ENCODE measurements around the gene RNASET2.
A peak's percentile ranks its signal among the peaks of the same experiment; 100 is the strongest.

RNASET2 gene, protein sequence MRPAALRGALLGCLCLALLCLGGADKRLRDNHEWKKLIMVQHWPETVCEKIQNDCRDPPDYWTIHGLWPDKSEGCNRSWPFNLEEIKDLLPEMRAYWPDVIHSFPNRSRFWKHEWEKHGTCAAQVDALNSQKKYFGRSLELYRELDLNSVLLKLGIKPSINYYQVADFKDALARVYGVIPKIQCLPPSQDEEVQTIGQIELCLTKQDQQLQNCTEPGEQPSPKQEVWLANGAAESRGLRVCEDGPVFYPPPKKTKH

GRCh38 chr6:166956444-166957086, at the start of gene RNASET2:
Gene RNASET2 (minus strand): TSS chr6:166956550. CDS start chr6:166956182, 368 bp downstream.
- DNase-seq (ENCODE audit: low spot score) = peak; percentile 92

DNA sequence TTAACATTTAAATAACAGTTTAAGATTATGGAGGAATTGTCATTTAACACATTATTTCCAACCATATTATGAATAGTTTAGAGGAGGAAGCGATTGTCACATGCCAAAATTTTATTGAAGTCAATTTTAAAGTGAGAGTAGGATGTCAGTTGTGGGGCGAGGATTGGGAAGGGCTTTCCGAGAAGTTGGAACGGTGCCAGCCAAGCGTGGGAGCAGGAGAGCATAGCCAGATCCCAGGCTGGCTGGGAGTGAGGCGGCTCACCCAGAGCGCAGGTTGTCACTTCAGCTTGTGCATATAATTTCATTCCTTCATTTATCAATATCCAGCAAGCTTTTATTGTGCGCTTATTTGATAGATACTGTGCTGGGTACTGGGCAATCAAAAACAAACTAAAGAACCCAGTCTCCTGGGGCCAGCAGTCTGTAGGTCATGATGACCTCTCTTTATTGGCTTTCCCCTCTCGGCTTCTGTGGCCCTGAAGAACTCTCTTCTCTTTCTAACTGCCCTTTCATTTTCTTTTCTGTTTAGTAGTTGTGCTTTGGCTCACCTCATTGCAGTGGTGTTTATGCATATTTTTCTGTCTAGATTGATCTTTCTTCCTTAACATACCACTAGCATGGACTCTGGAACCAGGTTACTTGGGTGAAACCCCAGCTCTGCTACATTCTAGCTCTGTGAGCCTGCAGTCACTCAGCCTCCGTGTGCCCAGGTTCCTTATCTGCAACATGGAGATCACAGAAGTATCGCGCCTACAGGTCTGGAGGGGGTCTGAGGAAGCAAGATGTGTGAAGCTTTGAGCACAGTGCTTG, 49.2 kb upstream of the RNASET2 start:
- DNase-seq (ENCODE audit: low spot score) = no peak

- DNase-seq (ENCODE audit: low spot score) = no peak
Observed at GRCh38 chr6:167000759-167001158, 44.4 kb upstream of the RNASET2 start.

DNA sequence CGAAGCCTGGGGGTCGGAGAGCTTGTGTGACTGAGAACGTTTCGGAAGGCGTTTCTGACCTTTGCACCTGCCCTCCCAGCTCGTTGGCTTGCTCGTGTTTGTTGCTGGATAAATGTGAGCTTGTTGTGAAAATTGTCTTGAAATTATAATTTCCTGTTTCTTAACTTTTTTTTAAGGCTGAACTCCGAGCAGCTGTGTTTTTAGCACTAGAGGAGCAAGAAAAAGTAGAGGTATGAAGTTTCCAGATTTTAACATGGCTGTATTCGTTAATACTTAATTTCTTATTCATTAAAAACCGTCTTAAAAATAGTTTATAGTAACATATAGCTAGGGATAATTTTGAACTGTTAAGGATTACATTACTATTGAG, 43.5 kb upstream of the RNASET2 start:
- DNase-seq (ENCODE audit: low spot score) = no peak

- DNase-seq (ENCODE audit: low spot score) = peak; percentile 98
Observed at GRCh38 chr6:166999145-166999883, 43.0 kb upstream of the RNASET2 start, which contains the start of gene CEP43. Gene CEP43 (plus strand): TSS chr6:166999397. CDS start chr6:166999413, 16 bp downstream.

DNA sequence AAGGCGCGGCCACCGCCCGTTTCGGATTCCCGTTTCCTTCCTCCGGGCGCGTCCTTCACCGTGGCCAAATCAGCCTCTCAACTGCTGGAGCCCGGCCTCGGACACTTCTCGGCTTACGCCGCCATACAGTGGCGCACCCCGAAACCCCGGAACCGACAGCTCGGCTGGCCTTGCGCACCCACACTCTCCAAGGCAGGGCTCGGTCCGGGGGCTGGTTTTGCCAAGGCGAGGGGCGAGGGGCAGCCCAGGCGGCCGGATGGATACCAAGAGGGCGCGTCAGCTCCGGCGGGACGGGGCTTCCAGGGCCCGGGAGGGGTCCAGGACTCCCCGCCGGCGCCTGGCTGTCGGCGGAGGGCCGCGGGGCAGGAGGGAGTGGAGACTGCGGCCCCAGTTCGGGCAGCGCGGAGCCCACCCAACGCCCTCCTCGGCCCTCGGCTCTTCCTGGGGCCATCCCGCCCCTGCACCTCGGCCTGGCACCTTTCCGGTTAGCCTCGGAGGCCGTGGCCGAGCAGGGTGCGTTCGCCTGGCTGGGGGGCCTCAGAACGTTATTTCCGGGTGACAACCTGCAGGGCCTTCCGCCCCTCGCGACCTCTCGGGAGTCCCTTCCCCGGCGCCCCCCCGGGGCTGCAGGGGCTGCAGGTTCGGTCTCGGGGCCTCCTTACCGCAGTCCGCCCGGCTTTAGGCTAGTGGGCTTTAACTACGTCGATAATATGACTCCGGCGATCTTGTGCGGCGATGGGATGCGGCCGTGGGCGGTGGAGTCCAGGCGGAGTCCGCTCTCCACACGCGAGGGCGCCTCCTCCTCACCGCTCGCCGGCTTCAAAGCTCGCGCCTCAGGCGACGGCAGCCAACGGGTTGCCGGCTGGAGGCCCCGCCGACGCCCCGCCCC, 42.1 kb upstream of the RNASET2 start:
- peak; percentile 11 for DNase-seq (ENCODE audit: low spot score)

DNA sequence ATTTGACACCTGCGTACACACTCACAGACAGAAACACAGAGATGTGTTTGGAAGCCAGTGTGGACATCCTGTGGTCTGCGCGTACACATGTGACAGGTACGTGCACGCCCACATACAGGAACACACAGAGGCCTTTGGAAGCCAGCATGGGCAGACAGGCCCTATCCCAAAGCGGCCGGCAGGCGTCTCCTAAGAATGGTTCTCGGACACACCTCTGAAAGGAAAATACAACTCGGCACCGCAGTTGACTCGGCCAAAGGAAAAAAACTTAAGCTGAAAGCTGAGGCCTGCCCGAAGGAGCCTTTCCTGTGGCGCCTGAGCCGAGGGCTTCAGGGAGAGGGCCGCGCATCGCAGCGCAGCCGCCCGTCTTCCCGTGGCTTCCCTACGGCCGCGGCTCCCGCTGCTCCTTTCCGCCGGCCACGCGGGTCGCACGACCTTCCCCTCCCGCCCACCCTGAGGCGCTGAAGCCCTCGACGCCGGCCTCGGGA, 41.5 kb upstream of the RNASET2 start:
- peak; percentile 19 for DNase-seq (ENCODE audit: low spot score)

DNA sequence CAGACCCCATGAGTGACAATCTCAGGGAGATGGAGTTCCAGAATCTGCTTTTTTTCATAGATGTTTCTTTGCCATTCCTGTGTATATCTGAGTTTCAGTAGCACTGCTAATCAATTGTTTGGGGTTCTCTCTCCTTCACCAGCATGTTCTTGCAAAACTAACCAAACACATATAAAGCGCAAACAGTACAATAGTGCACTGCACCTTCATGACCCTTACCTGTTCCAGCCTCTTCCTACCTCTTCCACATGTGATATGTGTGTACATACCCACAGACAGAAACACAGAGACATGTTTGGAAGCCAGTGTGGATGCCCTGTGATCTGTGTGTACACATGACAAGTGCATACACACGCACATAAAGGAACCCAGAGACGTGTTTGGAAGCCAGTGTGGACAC, 41.0 kb upstream of the RNASET2 start:
- DNase-seq (ENCODE audit: low spot score) = no peak

- no peak for DNase-seq (ENCODE audit: low spot score)
Observed at GRCh38 chr6:166996406-166996805, 40.1 kb upstream of the RNASET2 start.

- DNase-seq (ENCODE audit: low spot score) = peak; percentile 19
Observed at GRCh38 chr6:166989427-166990032, 33.2 kb upstream of the RNASET2 start.

GRCh38 chr6:166988674-166989201, 32.4 kb upstream of the RNASET2 start:
- DNase-seq (ENCODE audit: low spot score) = no peak

GRCh38 chr6:166987930-166988329, 31.6 kb upstream of the RNASET2 start:
- no peak for DNase-seq (ENCODE audit: low spot score)

DNA sequence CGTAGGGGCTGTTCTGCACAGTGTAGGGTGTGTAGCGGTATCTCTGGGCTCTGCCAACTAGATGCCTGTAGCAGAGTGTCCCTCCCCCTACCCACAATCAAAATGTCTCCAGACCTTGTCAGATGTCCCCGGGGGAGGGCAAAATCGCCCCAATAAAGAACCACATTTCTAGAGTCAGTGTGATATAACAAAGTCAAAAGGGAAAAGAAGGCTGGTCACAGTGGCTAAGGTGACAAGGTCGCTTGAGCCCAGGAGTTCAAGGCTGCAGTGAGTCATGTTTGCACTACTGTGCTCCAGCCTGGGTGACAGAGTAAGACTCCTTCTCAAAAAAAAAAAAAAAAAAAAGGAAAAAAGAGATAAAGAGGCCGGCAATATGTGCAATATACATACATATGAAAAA, 31.1 kb upstream of the RNASET2 start:
- DNase-seq (ENCODE audit: low spot score) = no peak

DNA sequence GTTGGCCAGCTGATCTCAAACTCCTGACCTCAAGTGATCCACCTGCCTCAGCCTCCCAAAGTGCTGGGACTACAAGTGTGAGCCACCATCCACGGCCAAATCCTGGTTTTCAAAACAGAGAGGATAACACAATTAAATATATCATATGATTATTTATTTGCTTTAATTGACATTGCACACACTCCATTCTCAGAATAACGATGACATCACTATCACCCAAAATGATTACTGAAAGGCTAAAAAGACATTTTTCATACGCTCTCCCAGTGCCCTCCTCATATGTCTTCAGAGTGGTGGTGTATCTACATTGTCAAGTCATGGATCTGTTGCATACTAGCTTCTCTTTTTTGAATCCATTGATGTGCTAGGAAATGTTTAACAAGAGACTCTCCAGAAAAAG, 24.4 kb upstream of the RNASET2 start:
- no peak for DNase-seq (ENCODE audit: low spot score)

DNA sequence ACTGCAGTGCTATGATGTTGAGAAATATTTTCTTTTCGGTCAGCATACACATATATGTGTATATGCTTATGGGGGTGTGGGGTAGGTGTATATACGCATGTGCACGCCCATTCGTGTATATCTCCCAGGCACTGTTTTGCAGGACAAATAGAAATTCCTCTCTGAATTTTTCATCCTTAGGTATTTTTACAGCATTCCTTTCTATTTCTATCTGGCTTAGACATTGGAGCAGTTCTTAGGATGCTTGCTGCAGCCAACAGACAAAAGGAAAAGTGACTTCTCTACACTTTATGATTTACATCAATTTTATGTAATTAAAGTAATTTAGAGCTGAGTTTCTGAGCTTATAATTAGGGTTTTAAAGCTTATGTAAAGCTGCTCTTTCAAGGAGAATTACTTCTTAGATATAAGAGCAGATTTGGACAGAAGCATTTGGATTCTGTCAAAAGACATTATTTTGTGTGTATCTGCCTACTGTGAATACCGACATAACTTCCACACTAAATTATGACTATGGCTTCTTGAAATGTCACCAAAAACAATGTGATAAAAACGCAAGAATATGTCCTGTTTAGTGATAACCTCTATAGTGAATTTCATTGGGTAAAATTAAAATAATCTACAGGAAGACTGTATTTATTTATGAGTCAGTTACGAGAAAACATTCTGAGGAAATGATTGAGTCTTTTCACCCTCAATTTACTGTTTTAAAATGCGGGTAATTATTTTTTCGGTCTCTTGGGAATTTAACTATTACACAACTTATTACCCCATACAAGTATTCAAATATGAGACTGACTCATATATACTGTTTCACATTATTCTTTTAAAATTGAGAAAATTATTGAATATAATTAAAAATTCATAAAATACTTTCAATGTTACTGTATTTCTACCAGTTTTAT, 21.5 kb upstream of the RNASET2 start:
- DNase-seq (ENCODE audit: low spot score) = no peak

- DNase-seq (ENCODE audit: low spot score) = no peak
Observed at GRCh38 chr6:166976636-166977035, 20.3 kb upstream of the RNASET2 start.

DNA sequence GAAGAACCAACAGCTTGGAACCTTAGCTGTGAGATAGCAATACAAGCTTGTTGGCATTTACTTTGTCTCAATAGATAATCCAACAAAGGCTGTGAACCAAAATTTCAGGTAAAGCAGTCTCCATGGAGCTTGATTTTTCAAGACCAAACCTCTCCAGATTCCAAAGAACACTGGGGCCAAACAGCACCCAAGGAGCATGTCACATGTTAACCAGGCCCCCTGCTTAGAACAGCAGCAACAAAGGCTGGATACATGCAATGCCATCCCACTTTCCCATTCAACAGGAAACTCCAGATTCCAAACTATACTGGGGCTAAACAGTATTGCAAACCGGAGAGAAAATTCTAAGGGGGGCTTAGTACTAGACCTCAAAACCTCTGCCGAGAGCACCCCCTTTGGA, 15.8 kb upstream of the RNASET2 start:
- DNase-seq (ENCODE audit: low spot score) = no peak

GRCh38 chr6:166971271-166971670, 14.9 kb upstream of the RNASET2 start:
- DNase-seq (ENCODE audit: low spot score) = no peak

GRCh38 chr6:166970776-166971175, 14.4 kb upstream of the RNASET2 start:
- no peak for DNase-seq (ENCODE audit: low spot score)

Measured in germinal center (tissue), 1 donor.